Measurements from ENCODE around the gene LRRC38. TPM values are rescaled to one million over a fixed set of nuclear protein-coding genes. Genes with fewer than 3 reads are reported as not detected.
A peak's percentile ranks its signal among the peaks of the same experiment; 100 is the strongest.

Gene LRRC38
- total and polyA plus RNA-seq, 2 of the 8 experiments (the other 6 are each of a cell fraction or from before 2014, with no cell fraction given): 0.17 to 0.63 TPM

DNA sequence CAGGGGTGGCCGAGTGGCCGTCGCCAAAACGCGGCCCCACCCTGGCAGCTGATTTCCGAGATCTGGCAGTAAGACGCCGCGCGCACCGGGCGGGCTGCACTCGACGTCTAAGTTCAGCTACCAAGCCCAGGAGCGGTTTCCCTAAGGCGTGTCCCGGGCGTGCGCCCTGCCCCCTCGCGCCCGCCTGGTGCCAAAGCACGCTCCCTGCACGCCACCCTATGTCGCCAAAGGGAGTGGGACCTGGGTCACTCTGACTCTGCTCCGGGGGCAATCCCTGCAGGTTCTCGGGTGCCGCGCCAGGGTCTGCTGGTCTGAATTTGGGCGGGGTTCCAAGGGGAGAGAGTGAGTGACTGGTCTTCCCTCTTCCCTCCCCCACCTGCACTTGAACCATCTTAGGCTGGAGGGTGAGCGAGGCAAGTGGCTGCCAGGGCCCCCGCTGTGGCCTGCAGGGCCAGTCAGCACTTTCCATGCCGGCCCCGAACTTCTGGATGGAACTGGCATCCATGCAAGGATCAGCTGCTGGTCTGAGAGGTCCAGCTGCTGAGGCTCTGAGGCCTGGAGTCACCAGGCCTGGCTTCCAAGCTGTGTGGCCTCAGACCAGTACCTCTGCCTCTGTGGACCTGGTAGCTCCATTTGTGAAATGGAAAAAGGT is at the start of gene LRRC38 (continued):
- TF ChIP-seq, protein P1, sequence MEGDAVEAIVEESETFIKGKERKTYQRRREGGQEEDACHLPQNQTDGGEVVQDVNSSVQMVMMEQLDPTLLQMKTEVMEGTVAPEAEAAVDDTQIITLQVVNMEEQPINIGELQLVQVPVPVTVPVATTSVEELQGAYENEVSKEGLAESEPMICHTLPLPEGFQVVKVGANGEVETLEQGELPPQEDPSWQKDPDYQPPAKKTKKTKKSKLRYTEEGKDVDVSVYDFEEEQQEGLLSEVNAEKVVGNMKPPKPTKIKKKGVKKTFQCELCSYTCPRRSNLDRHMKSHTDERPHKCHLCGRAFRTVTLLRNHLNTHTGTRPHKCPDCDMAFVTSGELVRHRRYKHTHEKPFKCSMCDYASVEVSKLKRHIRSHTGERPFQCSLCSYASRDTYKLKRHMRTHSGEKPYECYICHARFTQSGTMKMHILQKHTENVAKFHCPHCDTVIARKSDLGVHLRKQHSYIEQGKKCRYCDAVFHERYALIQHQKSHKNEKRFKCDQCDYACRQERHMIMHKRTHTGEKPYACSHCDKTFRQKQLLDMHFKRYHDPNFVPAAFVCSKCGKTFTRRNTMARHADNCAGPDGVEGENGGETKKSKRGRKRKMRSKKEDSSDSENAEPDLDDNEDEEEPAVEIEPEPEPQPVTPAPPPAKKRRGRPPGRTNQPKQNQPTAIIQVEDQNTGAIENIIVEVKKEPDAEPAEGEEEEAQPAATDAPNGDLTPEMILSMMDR (IDR thresholded peaks at IDR 0.05; ENCODE audit: control extremely low read depth in 1 of 3, insufficient read depth in 1 of 3, low read depth in 1 of 3, low read length in 3 of 3): peak; percentile 42 to 57 (median 47)
- TF ChIP-seq FOSL1 (IDR thresholded peaks at IDR 0.05; ENCODE audit: insufficient read depth, low read depth, low read length) (no peak), TEAD4 (IDR thresholded peaks at IDR 0.05; ENCODE audit: low read depth, low read length) (no peak), RAD21 (IDR thresholded peaks at IDR 0.05 in 1 of 2, conservative IDR thresholded peaks at IDR 0.05 in 1 of 2; ENCODE audit: low read depth in 2 of 2, low read length in 2 of 2) (peak in 1 of 2 experiments; percentile 44; a peak in 2 of 4 replicates), ZNF274 (IDR thresholded peaks at IDR 0.05; ENCODE audit: borderline replicate concordance, extremely low read depth, low read length) (no peak), RNF2 (IDR thresholded peaks at IDR 0.05; ENCODE audit: borderline replicate concordance, low read depth, low read length, missing control alignments, poor library complexity, severe bottlenecking) (peak; percentile 27), CBX8 (IDR thresholded peaks at IDR 0.05; ENCODE audit: borderline replicate concordance, low read depth, low read length) (no peak), SIX5 (IDR thresholded peaks at IDR 0.05; ENCODE audit: low read depth, low read length) (no peak), EGR1 (IDR thresholded peaks at IDR 0.05; ENCODE audit: borderline replicate concordance, low read depth, low read length) (no peak), JUN (IDR thresholded peaks at IDR 0.05; ENCODE audit: low read depth, low read length) (no peak), POLR2A (IDR thresholded peaks at IDR 0.05; ENCODE audit: control extremely low read depth in 1 of 2, low read depth in 2 of 2, low read length in 2 of 2) (no peak), NANOG (IDR thresholded peaks at IDR 0.05; ENCODE audit: insufficient read depth, low read depth, low read length, poor library complexity, severe bottlenecking) (no peak)
- TF ChIP-seq, protein P2, sequence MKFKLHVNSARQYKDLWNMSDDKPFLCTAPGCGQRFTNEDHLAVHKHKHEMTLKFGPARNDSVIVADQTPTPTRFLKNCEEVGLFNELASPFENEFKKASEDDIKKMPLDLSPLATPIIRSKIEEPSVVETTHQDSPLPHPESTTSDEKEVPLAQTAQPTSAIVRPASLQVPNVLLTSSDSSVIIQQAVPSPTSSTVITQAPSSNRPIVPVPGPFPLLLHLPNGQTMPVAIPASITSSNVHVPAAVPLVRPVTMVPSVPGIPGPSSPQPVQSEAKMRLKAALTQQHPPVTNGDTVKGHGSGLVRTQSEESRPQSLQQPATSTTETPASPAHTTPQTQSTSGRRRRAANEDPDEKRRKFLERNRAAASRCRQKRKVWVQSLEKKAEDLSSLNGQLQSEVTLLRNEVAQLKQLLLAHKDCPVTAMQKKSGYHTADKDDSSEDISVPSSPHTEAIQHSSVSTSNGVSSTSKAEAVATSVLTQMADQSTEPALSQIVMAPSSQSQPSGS (IDR thresholded peaks at IDR 0.05; ENCODE audit: low read length): no peak
